Osteoblast (primary cell): ENCODE results near the gene SAMD4A. TPM values are rescaled to one million over a fixed set of nuclear protein-coding genes. Genes with fewer than 3 reads are reported as not detected.

Source experiments
- DNase-seq: peaks from one replicate; pipeline ENCODE4 v3.0.0; 2011; ENCODE audit warnings: low spot score, mixed read lengths; ENCODE audit not compliant: insufficient read length; ENCODE audit errors: missing footprints
- H2AFZ ChIP-seq: 2 replicates; pipeline ENCODE4 v1.6.0; 2011; ENCODE audit warnings: mild to moderate bottlenecking, low read length
- H3K27ac ChIP-seq: 2 replicates; pipeline ENCODE4 v1.5.1; 2011; ENCODE audit warnings: mild to moderate bottlenecking, low read depth, low read length, moderate library complexity
- H3K27me3 ChIP-seq: 2 replicates; pipeline ENCODE4 v1.6.0; 2012; ENCODE audit warnings: mild to moderate bottlenecking, control low read depth, inconsistent platforms, low read length, moderate library complexity; ENCODE audit not compliant: insufficient read depth
- H3K36me3 ChIP-seq: 2 replicates; pipeline ENCODE4 v1.5.1; 2011; ENCODE audit warnings: mild to moderate bottlenecking, low read length, control low read depth, moderate library complexity; ENCODE audit not compliant: insufficient read depth
- H3K4me1 ChIP-seq: 2 replicates; pipeline ENCODE4 v1.5.1; 2011; ENCODE audit warnings: mild to moderate bottlenecking, low read length, control low read depth, moderate library complexity; ENCODE audit not compliant: insufficient read depth
- H3K4me2 ChIP-seq: 2 replicates; pipeline ENCODE4 v1.6.0; 2011; ENCODE audit warnings: mild to moderate bottlenecking, low read length; ENCODE audit not compliant: insufficient read depth
- H3K4me3 ChIP-seq: fragments of 200-600 bp; sonication (generic); 3 replicates; pipeline ENCODE4 v1.5.1; 2012; ENCODE audit warnings: mild to moderate bottlenecking, low read length, inconsistent platforms; ENCODE audit not compliant: insufficient read depth
- H3K79me2 ChIP-seq: 2 replicates; pipeline ENCODE4 v1.6.0; 2012; ENCODE audit warnings: mild to moderate bottlenecking, low read length, control low read depth, inconsistent platforms; ENCODE audit not compliant: insufficient read depth
- H3K9me3 ChIP-seq: 2 replicates; pipeline ENCODE4 v1.5.1; 2011; ENCODE audit warnings: low read depth, low read length, control low read depth
- H4K20me1 ChIP-seq: 2 replicates; pipeline ENCODE4 v1.6.0; 2012; ENCODE audit warnings: mild to moderate bottlenecking, low read length, control low read depth; ENCODE audit not compliant: insufficient read depth
- total RNA-seq: library from RNA; depleted of rRNA; stranded (reverse); fragments of >200 nt; gene quantifications from 2 replicates; pipeline ENCODE4 v1.2.3, GENCODE V29; 2012
- TF ChIP-seq, protein P1 (sequence below): IDR thresholded peaks from 2 replicates; pipeline ENCODE4 v1.5.1; 2011; ENCODE audit warnings: mild to moderate bottlenecking, low read depth, low read length, moderate library complexity; ENCODE audit errors: extremely low read depth

Gene SAMD4A
- total RNA-seq, 1 donor, result 26.1 TPM

- Histone ChIP-seq H3K27ac (no peak overlapping the region), H2AFZ (no peak overlapping the region), H3K4me3 (no peak overlapping the region), H3K79me2 (no peaks in the 10 kb centered on the region), H3K4me1 (no peaks in the 10 kb centered on the region), H3K4me2 (no peak overlapping the region), H3K27me3 (no peaks in the 10 kb centered on the region), H3K36me3 (peaks cover 37% of the 10 kb centered on the region), H4K20me1 (no peaks in the 10 kb centered on the region), H3K9me3 (no peaks in the 10 kb centered on the region)
- TF ChIP-seq, protein P1, sequence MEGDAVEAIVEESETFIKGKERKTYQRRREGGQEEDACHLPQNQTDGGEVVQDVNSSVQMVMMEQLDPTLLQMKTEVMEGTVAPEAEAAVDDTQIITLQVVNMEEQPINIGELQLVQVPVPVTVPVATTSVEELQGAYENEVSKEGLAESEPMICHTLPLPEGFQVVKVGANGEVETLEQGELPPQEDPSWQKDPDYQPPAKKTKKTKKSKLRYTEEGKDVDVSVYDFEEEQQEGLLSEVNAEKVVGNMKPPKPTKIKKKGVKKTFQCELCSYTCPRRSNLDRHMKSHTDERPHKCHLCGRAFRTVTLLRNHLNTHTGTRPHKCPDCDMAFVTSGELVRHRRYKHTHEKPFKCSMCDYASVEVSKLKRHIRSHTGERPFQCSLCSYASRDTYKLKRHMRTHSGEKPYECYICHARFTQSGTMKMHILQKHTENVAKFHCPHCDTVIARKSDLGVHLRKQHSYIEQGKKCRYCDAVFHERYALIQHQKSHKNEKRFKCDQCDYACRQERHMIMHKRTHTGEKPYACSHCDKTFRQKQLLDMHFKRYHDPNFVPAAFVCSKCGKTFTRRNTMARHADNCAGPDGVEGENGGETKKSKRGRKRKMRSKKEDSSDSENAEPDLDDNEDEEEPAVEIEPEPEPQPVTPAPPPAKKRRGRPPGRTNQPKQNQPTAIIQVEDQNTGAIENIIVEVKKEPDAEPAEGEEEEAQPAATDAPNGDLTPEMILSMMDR, result no peak
- DNase-seq, result no peak
Observed at GRCh38 chr14:54787261-54787660, 220.3 kb downstream of the SAMD4A start.

- no peaks in the 10 kb centered on the region for H4K20me1 ChIP-seq
Observed at GRCh38 chr14:54788701-54789100, 221.8 kb downstream of the SAMD4A start.

GRCh38 chr14:54789166-54789565 lies 222.2 kb downstream of the SAMD4A start:
- no peaks in the 10 kb centered on the region for H3K9me3 ChIP-seq
- no peak overlapping the region for H2AFZ ChIP-seq
- H4K20me1 ChIP-seq, result no peaks in the 10 kb centered on the region
- no peaks in the 10 kb centered on the region for H3K4me1 ChIP-seq
- no peak overlapping the region for H3K27ac ChIP-seq
- H3K4me3 ChIP-seq, result no peak overlapping the region
- no peak for DNase-seq
- peaks cover 37% of the 10 kb centered on the region for H3K36me3 ChIP-seq
- H3K27me3 ChIP-seq, result no peaks in the 10 kb centered on the region
- H3K79me2 ChIP-seq, result no peaks in the 10 kb centered on the region
- H3K4me2 ChIP-seq, result no peak overlapping the region
- TF ChIP-seq, protein P1, result no peak

More at GRCh38 chr14:54788701-54789100, 221.8 kb downstream of the SAMD4A start:
- Histone ChIP-seq H3K9me3 (no peaks in the 10 kb centered on the region), H3K79me2 (no peaks in the 10 kb centered on the region), H2AFZ (no peak overlapping the region), H3K27me3 (no peaks in the 10 kb centered on the region), H3K27ac (no peak overlapping the region), H3K4me1 (no peaks in the 10 kb centered on the region), H3K4me3 (no peak overlapping the region), H3K36me3 (peaks cover 37% of the 10 kb centered on the region), H3K4me2 (no peak overlapping the region)
- DNase-seq, result no peak
- TF ChIP-seq, protein P1, result no peak

DNA sequence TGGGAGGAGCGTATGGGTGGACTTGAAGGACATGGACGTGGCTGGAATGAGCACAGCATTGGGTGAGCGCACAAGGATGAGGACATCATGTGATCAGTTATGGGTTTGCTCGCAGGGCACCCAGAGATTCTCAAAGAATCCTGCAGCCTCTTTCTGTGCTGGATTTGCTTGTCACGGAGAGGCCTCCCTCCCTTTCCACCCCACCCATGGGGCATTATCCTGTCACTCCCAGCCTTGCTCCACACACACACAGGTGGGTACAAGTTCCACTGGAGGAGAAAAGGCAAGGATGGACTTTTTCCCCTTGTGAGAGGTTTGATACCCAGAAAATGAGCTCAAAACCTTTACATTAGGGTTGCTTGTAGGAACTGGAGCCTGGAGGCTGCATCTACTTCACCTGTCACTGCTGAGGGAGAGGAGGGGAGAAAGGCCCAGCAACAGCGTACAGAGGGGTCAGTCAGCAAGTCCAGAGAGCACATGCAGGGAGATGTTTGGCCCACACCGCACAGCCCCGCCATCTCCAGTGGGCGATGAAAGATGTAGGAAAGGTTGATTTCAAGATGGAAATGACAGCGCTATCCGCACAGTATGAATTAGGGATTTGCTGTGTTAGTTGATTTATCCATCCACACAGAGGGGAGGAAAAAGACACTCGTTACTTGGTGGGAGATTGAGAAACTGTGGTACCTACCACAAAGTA lies 223.0 kb downstream of the SAMD4A start:
- H3K36me3 ChIP-seq, result peaks cover 29% of the 10 kb centered on the region
- no peak overlapping the region for H3K27ac ChIP-seq
- TF ChIP-seq, protein P1, result no peak
- no peak overlapping the region for H3K4me2 ChIP-seq
- DNase-seq, result no peak
- H4K20me1 ChIP-seq, result no peaks in the 10 kb centered on the region
- no peak overlapping the region for H2AFZ ChIP-seq
- no peaks in the 10 kb centered on the region for H3K4me1 ChIP-seq
- no peaks in the 10 kb centered on the region for H3K79me2 ChIP-seq
- no peak overlapping the region for H3K4me3 ChIP-seq
- no peaks in the 10 kb centered on the region for H3K27me3 ChIP-seq
- peaks cover 3% of the 10 kb centered on the region for H3K9me3 ChIP-seq
